ENCODE results near the gene CARD10.

Gene CARD10

DNA sequence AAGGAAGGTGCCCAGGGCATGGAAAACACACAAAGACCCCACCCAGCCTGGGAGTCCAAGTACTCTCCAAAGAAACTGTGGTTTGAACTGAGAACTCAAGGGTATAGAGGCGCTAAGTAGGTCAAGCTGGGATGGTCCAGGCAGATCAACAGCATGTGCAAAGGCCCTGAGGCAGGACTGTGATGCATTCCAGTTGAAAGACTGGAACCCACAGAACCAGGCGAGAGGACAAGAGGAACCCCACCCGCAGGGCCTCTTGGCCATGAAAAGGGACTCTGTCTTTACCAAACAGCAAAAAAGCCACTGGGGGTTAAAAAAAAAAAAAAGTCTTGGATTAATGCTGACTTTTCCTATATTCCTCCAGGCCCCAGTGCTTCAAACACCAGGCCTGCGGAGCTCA lies 14.3 kb downstream of the CARD10 start:
- Mint-ChIP-seq H3K36me3 (ENCODE audit: low read depth) (peaks cover 34% of the 10 kb centered on the region), H3K9me3 (no peaks in the 10 kb centered on the region), H3K4me3 (no peak overlapping the region), H3K27ac (peak overlapping the region in 1 of 3 experiments; percentile 30), H3K27me3 (ENCODE audit: low read depth) (peaks cover 4% of the 10 kb centered on the region), H3K4me1 (peaks cover 36% of the 10 kb centered on the region)
- TF ChIP-seq, protein P1, sequence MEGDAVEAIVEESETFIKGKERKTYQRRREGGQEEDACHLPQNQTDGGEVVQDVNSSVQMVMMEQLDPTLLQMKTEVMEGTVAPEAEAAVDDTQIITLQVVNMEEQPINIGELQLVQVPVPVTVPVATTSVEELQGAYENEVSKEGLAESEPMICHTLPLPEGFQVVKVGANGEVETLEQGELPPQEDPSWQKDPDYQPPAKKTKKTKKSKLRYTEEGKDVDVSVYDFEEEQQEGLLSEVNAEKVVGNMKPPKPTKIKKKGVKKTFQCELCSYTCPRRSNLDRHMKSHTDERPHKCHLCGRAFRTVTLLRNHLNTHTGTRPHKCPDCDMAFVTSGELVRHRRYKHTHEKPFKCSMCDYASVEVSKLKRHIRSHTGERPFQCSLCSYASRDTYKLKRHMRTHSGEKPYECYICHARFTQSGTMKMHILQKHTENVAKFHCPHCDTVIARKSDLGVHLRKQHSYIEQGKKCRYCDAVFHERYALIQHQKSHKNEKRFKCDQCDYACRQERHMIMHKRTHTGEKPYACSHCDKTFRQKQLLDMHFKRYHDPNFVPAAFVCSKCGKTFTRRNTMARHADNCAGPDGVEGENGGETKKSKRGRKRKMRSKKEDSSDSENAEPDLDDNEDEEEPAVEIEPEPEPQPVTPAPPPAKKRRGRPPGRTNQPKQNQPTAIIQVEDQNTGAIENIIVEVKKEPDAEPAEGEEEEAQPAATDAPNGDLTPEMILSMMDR (IDR thresholded peaks at IDR 0.05; ENCODE audit: unreplicated experiment in 3 of 3) = no peak

DNA sequence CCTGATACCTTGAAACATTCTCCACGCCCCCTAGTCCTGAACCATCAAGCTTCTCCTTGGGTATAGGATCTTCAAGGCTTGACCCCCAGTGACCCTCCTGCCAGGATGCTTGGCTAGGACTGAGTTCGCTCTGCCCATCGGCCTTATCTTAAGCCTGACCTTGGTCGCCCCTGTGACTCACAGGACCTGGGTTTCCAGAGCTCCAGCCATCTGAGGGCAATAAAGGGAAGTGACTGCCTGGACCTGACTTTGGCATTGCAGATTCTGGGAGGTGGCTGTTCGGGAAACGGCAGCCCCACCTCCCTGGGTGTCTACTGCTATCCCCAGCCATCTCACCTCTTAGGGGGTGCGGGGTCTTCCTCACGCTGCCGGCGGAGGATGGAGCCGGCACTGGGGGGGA lies 15.4 kb downstream of the CARD10 start:
- Mint-ChIP-seq H3K36me3 (ENCODE audit: low read depth) (peaks cover 34% of the 10 kb centered on the region), H3K9me3 (no peaks in the 10 kb centered on the region), H3K4me1 (peaks cover 37% of the 10 kb centered on the region), H3K4me3 (no peak overlapping the region), H3K27ac (peak overlapping the region; percentile 59 to 89 (median 74)), H3K27me3 (ENCODE audit: low read depth) (peaks cover 4% of the 10 kb centered on the region)
- TF ChIP-seq, protein P1 (IDR thresholded peaks at IDR 0.05; ENCODE audit: unreplicated experiment in 3 of 3) = no peak

DNA sequence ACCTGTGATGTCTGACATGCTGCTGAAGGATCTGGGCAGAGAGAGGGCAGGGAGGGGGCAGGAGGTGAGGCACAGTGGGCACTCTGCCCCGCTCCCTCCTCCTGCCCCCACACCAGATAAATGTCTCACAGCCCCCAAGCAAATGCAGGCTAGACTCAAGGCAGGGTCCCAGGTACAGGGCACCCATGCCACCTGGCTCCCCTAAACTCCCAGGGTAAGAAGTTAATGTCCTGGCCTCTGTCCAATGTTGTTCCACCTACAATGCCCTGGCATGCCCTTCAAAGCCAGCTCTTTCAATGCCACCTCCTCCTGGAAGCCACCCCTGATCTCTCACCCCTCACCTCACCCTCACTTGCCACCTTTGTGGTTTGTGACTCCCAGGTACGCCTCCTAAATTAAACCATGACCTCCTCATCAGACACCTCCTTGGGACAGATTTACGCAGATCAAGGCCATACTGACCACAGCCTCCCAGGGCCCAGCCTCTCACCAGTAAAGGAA lies 16.0 kb downstream of the CARD10 start:
- H3K27ac Mint-ChIP-seq = peak overlapping the region; percentile 59 to 89 (median 74)
- H3K9me3 Mint-ChIP-seq = no peaks in the 10 kb centered on the region

DNA sequence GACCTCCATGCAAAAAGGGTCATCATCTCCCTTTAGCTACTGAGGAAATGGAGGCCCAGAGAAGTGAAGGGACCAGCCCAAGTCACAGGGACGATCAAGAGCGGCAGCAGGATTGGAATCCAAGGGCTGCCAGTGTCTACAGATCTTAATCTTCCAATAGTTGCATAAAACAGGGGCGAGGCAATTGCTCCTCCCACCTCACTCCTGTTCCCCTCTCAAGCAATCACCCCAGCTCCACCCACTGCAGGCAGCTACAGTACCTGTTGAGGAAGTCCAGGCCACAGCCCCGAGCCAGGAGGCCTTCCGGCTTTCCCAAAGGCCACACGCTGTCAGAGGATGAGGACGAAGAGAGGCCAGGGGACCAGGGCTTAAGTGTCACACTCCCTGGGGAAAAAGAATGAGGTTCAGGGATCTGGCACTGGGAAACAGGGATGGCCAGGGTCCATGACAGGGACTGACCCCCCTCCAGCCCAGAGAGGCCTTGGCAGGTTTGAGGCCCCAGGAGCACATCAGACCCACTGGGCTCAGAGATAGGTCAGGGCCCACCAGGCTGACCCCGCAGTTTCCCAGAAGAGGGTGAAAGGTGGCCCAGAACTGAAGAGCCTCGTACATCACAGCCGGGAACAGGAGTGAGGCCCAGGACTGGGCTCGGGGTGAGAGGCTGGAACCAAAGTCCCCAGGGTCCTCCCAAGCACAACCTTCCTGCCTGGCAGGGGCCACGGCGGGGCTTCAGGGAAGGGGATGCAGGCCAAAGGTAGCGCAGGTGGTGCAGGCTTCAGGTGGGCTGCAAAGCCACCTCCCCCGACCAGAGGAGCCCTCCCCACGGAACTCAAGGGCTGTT lies 16.7 kb downstream of the CARD10 start:
- Mint-ChIP-seq H3K4me1 (peaks cover 40% of the 10 kb centered on the region), H3K36me3 (ENCODE audit: low read depth) (peaks cover 31% of the 10 kb centered on the region), H3K27me3 (ENCODE audit: low read depth) (peaks cover 4% of the 10 kb centered on the region), H3K4me3 (no peak overlapping the region), H3K9me3 (no peaks in the 10 kb centered on the region), H3K27ac (peak overlapping the region; percentile 98 to 100 (median 99))
- TF ChIP-seq, protein P1 (IDR thresholded peaks at IDR 0.05; ENCODE audit: unreplicated experiment in 3 of 3) = no peak

More for the DNA sequence above, 16.0 kb downstream of the CARD10 start:
- peaks cover 34% of the 10 kb centered on the region for H3K4me1 Mint-ChIP-seq
- TF ChIP-seq, protein P1 (IDR thresholded peaks at IDR 0.05; ENCODE audit: unreplicated experiment in 3 of 3) = no peak
- H3K27me3 Mint-ChIP-seq (ENCODE audit: low read depth) = peaks cover 4% of the 10 kb centered on the region
- H3K36me3 Mint-ChIP-seq (ENCODE audit: low read depth) = peaks cover 34% of the 10 kb centered on the region
- H3K4me3 Mint-ChIP-seq = peak overlapping the region in 1 of 3 experiments; percentile 39

DNA sequence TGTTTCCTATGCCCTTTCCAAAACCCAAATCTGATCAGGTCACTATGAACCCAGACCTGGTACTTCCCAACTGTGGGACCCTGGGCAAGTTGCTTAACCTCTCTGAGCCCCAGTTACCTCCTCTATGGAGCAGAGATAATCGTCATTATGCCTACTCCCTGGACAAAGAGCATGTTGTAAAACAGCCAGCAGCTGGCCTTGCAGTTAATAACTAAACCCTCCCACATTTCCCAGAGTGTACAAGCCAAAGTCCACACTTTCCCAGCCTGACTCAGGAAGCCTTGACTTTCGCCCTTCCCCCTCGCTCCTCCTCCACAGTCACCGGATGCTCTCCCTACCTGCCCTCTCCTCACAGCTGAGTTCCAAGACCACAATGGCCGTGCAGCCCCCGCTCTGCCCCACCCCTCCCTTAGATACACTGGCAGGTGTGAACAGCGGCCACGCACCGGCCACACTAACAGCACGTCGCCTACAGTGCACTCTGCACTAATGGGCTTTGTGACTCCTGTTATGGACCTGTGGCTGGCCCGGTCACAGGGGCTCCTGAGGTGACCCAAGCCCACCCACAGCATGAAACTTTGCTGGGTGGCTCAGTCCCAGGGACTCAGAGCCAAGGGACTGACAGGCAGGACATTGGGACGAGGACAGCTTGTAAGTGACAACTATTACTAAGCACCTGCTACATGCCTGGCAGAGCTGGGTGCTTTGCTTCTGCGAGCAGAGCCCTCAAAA lies 17.4 kb downstream of the CARD10 start:
- H3K36me3 Mint-ChIP-seq (ENCODE audit: low read depth) = peaks cover 36% of the 10 kb centered on the region
- H3K27ac Mint-ChIP-seq = peak overlapping the region; percentile 98 to 100 (median 99)
- peaks cover 6% of the 10 kb centered on the region for H3K27me3 Mint-ChIP-seq (ENCODE audit: low read depth)
- H3K9me3 Mint-ChIP-seq = no peaks in the 10 kb centered on the region
- H3K4me1 Mint-ChIP-seq = peaks cover 47% of the 10 kb centered on the region
- TF ChIP-seq, protein P1 (IDR thresholded peaks at IDR 0.05; ENCODE audit: unreplicated experiment in 3 of 3) = no peak
- peak overlapping the region; percentile 76 to 85 (median 82) for H3K4me3 Mint-ChIP-seq
